Endothelial cell of umbilical vein (primary cell): ENCODE measurements around the gene EPB41L2. TPM values are rescaled to one million over a fixed set of nuclear protein-coding genes. Genes with fewer than 3 reads are reported as not detected.

ENCODE experiments used
- BruUV-seq: library from RNA; stranded (reverse); fragments of 400-500 nt; replicated peaks from 2 replicates; lab custom pipeline; 2021; lab: Mats Ljungman, UMichigan
- CTCF ChIA-PET: fragments of 300-600, 350-600 bp; sonication (Branson Sonifier 250); formaldehyde crosslinking; loops from one replicate; lab custom pipeline; 2021; ENCODE audit warnings: antibody characterized with exemption, inconsistent platforms; lab: Charles Lee
- POLR2A ChIA-PET: fragments of 300-600, 350-600 bp; sonication (Branson Sonifier 250); formaldehyde crosslinking; loops from one replicate; lab custom pipeline; 2021; ENCODE audit warnings: antibody characterized with exemption, inconsistent platforms; lab: Charles Lee
- DNase-seq: peaks from one replicate; pipeline ENCODE4 v3.0.0-alpha.2; 2011; ENCODE audit warnings: low read depth, low spot score
- FAIRE-seq: peaks from 2 replicates; lab custom pipeline; 2011; peaks lifted over from hg19 to GRCh38; lab: Jason Lieb, UNC
- H2AFZ ChIP-seq: 2 replicates; pipeline ENCODE4 v1.6.0; 2012; ENCODE audit warnings: low read depth, low read length, control low read depth, inconsistent platforms
- H3K27ac ChIP-seq: 2 replicates; pipeline ENCODE4 v1.5.1; 2011; ENCODE audit warnings: low read depth, mild to moderate bottlenecking, control low read depth, low read length, moderate library complexity; ENCODE audit not compliant: insufficient read depth
- H3K27me3 ChIP-seq, 2 experiments: 2 replicates each; pipeline versions ENCODE4 v1.6.0 to v1.6.1; 2011; ENCODE audit warnings: low read length in 2 of 2, mixed read lengths in 1 of 2; ENCODE audit not compliant: control insufficient read depth in 2 of 2, insufficient read depth in 2 of 2
- H3K36me3 ChIP-seq, 2 experiments: 2 replicates in 1 of 2; 3 replicates in 1 of 2; pipeline ENCODE4 v1.5.1; 2011; ENCODE audit warnings: low read length in 2 of 2, mild to moderate bottlenecking in 1 of 2, moderate library complexity in 1 of 2; ENCODE audit not compliant: control insufficient read depth in 2 of 2, insufficient read depth in 2 of 2; ENCODE audit errors: extremely low read depth in 1 of 2
- H3K4me1 ChIP-seq: 3 replicates; pipeline ENCODE4 v1.5.1; 2011; ENCODE audit warnings: mild to moderate bottlenecking, low read length; ENCODE audit not compliant: control insufficient read depth, insufficient read depth; ENCODE audit errors: extremely low read depth
- H3K4me2 ChIP-seq: 2 replicates; pipeline ENCODE4 v1.6.1; 2011; ENCODE audit warnings: low read length, control low read depth, mixed read lengths; ENCODE audit not compliant: insufficient read depth
- H3K4me3 ChIP-seq, 3 experiments: fragments of 200-600 bp in 1 of 3; sonication (generic), shearing (Covaris generic) in 1 of 3; replicated peaks in 1 of 3; 2 replicates each; pipeline ENCODE4 v1.5.1; 2011 to 2016; ENCODE audit warnings: control low read depth in 3 of 3, low read length in 3 of 3, mild to moderate bottlenecking in 2 of 3, inconsistent platforms in 1 of 3, low read depth in 1 of 3, moderate library complexity in 1 of 3; ENCODE audit not compliant: insufficient read depth in 1 of 3
- H3K79me2 ChIP-seq: 2 replicates; pipeline ENCODE4 v1.6.0; 2012; ENCODE audit warnings: low read length, inconsistent platforms; ENCODE audit not compliant: control insufficient read depth, insufficient read depth
- H3K9ac ChIP-seq: replicated peaks from 2 replicates; pipeline ENCODE3; 2011; ENCODE audit warnings: low read length, control low read depth; ENCODE audit not compliant: insufficient read depth; ENCODE audit errors: extremely low read depth
- H3K9me1 ChIP-seq: replicated peaks from 3 replicates; pipeline ENCODE4 v1.6.0; 2011; ENCODE audit warnings: mild to moderate bottlenecking, low read length; ENCODE audit not compliant: control insufficient read depth, insufficient read depth; ENCODE audit errors: extremely low read depth
- H3K9me3 ChIP-seq: replicated peaks from 2 replicates; pipeline ENCODE4 v1.5.1; 2012; ENCODE audit warnings: low read length, inconsistent platforms; ENCODE audit not compliant: control insufficient read depth, insufficient read depth
- H4K20me1 ChIP-seq: replicated peaks from 2 replicates; pipeline ENCODE3; 2011; ENCODE audit warnings: mild to moderate bottlenecking, low read length; ENCODE audit not compliant: control insufficient read depth, insufficient read depth; ENCODE audit errors: extremely low read depth
- CTCF ChIP-seq, 2 donors: IDR thresholded peaks; 1 replicate in 1 of 2; 2 replicates in 1 of 2; pipeline ENCODE4 v1.5.1; 2011; ENCODE audit warnings: low read length in 2 of 2, mild to moderate bottlenecking in 2 of 2, moderate library complexity in 2 of 2, control low read depth in 1 of 2, inconsistent platforms in 1 of 2, low read depth in 1 of 2; ENCODE audit not compliant: insufficient read depth in 1 of 2; ENCODE audit errors: extremely low read depth in 1 of 2
- EZH2 ChIP-seq: IDR thresholded peaks from 2 replicates; pipeline ENCODE4 v1.6.1; 2012; ENCODE audit warnings: borderline replicate concordance, low read depth, mild to moderate bottlenecking, moderate library complexity, low read length, inconsistent platforms; ENCODE audit not compliant: severe bottlenecking
- FOS ChIP-seq: IDR thresholded peaks from 2 replicates; pipeline ENCODE4 v1.6.1; 2011; ENCODE audit warnings: mild to moderate bottlenecking, low read length, moderate library complexity, borderline replicate concordance; ENCODE audit not compliant: insufficient read depth
- GATA2 ChIP-seq: IDR thresholded peaks from 2 replicates; pipeline ENCODE4 v1.7.0; 2011; ENCODE audit warnings: low read depth, mild to moderate bottlenecking, moderate library complexity, mixed read lengths, low read length; ENCODE audit not compliant: insufficient read length, insufficient read depth
- JUN ChIP-seq: IDR thresholded peaks from 2 replicates; pipeline ENCODE4 v1.6.1; 2011; ENCODE audit warnings: borderline replicate concordance, low read depth; ENCODE audit not compliant: insufficient read length, insufficient read depth
- MYC ChIP-seq: IDR thresholded peaks from one replicate; pipeline ENCODE4 v1.6.1; 2011; ENCODE audit warnings: mild to moderate bottlenecking, low read depth, low read length
- POLR2A ChIP-seq: IDR thresholded peaks from 2 replicates; pipeline ENCODE4 v1.6.1; 2012; ENCODE audit warnings: low read depth, mild to moderate bottlenecking, control low read depth, low read length
- POLR2AphosphoS5 ChIP-seq: IDR thresholded peaks from 2 replicates; pipeline ENCODE4 v1.6.1; 2012; ENCODE audit warnings: low read depth, mild to moderate bottlenecking, control low read depth, low read length, moderate library complexity; ENCODE audit not compliant: insufficient read depth
- dilution Hi-C: fragments of 300-500 bp; cut with MboI; formaldehyde crosslinking; loops from one replicate; pipeline ENCODE4 v1.15.0; 2019; ENCODE audit warnings: low sequenced_read_pairs; ENCODE audit not compliant: extremely low pct_ligation_motif_present
- intact Hi-C: fragments of 100-400 bp; cut with micrococcal nuclease; formaldehyde crosslinking; loops from one replicate; pipeline ENCODE4 v1.10.0; 2022
- polyA plus RNA-seq, 4 experiments: library from polyadenylated mRNA; depleted of rRNA in 3 of 4; stranded (reverse) in 3 of 4; unstranded in 1 of 4; fragments of >200 nt; gene quantifications; 2 replicates each; pipeline versions ENCODE4 v1.2.1 to v1.2.3, GENCODE V29; 2011 to 2012; ENCODE audit warnings: missing spikeins in 1 of 4
- total RNA-seq: library from RNA; stranded (reverse); gene quantifications from 2 replicates; pipeline ENCODE4 v1.2.3, GENCODE V29; 2021
- TF ChIP-seq, protein P1 (sequence below): IDR thresholded peaks from 2 replicates; pipeline ENCODE4 v1.6.1; 2011; ENCODE audit not compliant: insufficient read depth, insufficient read length

The EPB41L2 gene
- total and polyA plus RNA-seq, 2 donors (not counting 3 experiments of a cell fraction or from before 2014, with no cell fraction given): 26.5 to 87.7 TPM

GRCh38 chr6:130851026-130851425 lies 212.0 kb downstream of the EPB41L2 start:
- dilution Hi-C loops: no loop called here
- no peaks in the 10 kb centered on the region for H3K36me3 ChIP-seq
- no peaks in the 10 kb centered on the region for H3K9me1 ChIP-seq
- no peak overlapping the region for H2AFZ ChIP-seq
- H3K4me1 ChIP-seq: no peaks in the 10 kb centered on the region
- no peak overlapping the region for H3K9ac ChIP-seq
- H3K9me3 ChIP-seq: no peaks in the 10 kb centered on the region
- DNase-seq (peak; percentile 25), FAIRE-seq (peak; percentile 58)
- H3K27me3 ChIP-seq: no peaks in the 10 kb centered on the region
- no peak overlapping the region for H3K4me2 ChIP-seq
- H3K27ac ChIP-seq: no peak overlapping the region
- TF ChIP-seq POLR2A (no peak), FOS (no peak), GATA2 (no peak), CTCF (IDR thresholded peaks at IDR 0.05; ENCODE audit: extremely low read depth in 1 of 2, insufficient read depth in 1 of 2, low read depth in 1 of 2, low read length in 2 of 2) (no peak), MYC (no peak), EZH2 (no peak), JUN (no peak), POLR2AphosphoS5 (no peak)
- TF ChIP-seq, protein P1, sequence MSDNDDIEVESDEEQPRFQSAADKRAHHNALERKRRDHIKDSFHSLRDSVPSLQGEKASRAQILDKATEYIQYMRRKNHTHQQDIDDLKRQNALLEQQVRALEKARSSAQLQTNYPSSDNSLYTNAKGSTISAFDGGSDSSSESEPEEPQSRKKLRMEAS: no peak
- H3K4me3 ChIP-seq: no peak overlapping the region
- POLR2A ChIA-PET: no interaction called here
- intact Hi-C loops: no loop called here
- H4K20me1 ChIP-seq: no peaks in the 10 kb centered on the region
- no peaks in the 10 kb centered on the region for H3K79me2 ChIP-seq
- CTCF ChIA-PET: interaction anchor here (0.7 to 1.7 kb wide), 4 partner anchors 8 to 266 kb away, joined by 3 to 9 read pairs (median 4); no protein-coding TSS in a partner anchor
- BruUV-seq: no TSS peak
